SK-N-SH treated with all-trans-retinoic acid at 6 μM for 48 hours (cell line): ENCODE data around the gene MDM4.

Experiments
- ARNTL ChIP-seq: fragments of 450-650 bp; formaldehyde crosslinking; IDR thresholded peaks from 2 replicates; pipeline ENCODE4 v1.5.0; 2020; ENCODE audit warnings: low read depth, mild to moderate bottlenecking, moderate library complexity, borderline replicate concordance
- SNAI2 ChIP-seq: fragments of 250-450 bp; sonication (Bioruptor Pico); IDR thresholded peaks from 2 replicates; pipeline ENCODE4 v1.5.0; 2020; ENCODE audit warnings: mild to moderate bottlenecking, moderate library complexity
- ZFP30 ChIP-seq: fragments of 450-650 bp; formaldehyde crosslinking; IDR thresholded peaks from 2 replicates; pipeline ENCODE4 v1.5.0; 2022; ENCODE audit warnings: mild to moderate bottlenecking, moderate library complexity
- TF ChIP-seq, protein P1 (sequence below): fragments of 250-450 bp; sonication (Bioruptor Pico); IDR thresholded peaks from 2 replicates; pipeline ENCODE4 v1.5.1; 2021; ENCODE audit warnings: mild to moderate bottlenecking, moderate library complexity

DNA sequence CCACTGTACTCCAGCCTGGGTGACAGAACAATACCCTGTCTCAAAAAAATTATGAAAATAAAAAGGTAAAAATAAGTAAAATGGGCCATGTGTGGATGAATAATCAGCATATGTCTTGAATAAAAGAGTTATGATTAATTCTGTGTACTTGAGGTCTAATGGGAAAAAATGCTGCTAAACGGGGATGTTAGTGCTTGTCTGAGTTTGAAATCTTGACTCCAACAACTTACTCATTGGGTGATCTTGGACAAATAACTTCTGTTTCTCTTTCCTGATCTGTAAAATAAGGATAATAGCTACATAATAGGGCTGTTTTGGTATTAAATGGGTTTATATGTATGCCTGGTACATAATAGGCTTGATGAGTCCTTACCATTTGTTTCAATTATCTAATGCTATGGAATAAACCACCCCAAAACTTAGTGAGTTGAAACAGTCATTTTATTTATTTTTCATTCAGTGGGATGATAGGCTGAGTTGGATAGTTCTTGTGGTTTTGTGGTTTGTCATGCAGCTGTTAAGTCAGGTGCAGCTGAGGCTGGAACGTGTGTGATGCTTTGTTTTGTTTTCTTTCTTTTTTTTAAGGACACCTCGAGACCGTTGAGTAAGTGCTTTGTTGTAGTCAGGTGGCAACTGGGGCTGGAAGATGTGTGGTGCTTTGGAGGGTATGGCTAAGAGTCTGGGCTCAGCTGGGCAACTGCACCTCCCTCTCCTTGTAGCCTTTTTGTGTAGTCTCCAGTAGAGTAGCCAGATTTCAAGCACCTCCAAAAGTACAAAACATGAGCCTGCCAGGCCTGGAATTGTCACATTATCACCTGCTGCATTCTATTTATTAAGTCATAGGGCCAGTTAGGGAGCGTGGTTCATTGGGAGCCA is 4.9 kb downstream of the MDM4 start:
- TF ChIP-seq ARNTL (CRISPR knock-in tag) (no peak), SNAI2 (no peak), ZFP30 (CRISPR knock-in tag) (no peak)
- TF ChIP-seq, protein P1, sequence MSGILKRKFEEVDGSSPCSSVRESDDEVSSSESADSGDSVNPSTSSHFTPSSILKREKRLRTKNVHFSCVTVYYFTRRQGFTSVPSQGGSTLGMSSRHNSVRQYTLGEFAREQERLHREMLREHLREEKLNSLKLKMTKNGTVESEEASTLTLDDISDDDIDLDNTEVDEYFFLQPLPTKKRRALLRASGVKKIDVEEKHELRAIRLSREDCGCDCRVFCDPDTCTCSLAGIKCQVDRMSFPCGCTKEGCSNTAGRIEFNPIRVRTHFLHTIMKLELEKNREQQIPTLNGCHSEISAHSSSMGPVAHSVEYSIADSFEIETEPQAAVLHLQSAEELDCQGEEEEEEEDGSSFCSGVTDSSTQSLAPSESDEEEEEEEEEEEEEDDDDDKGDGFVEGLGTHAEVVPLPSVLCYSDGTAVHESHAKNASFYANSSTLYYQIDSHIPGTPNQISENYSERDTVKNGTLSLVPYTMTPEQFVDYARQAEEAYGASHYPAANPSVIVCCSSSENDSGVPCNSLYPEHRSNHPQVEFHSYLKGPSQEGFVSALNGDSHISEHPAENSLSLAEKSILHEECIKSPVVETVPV: no peak
